Bronchial epithelial cell (primary cell): ENCODE measurements around the gene ROBO3. TPM values are rescaled to one million over a fixed set of nuclear protein-coding genes. Genes with fewer than 3 reads are reported as not detected.

Experiments used
- DNase-seq: peaks from one replicate; pipeline ENCODE4 v3.0.0-alpha.2; 2010; ENCODE audit warnings: low read depth
- FAIRE-seq: peaks from 2 replicates; lab custom pipeline; 2011; peaks lifted over from hg19 to GRCh38; lab: Jason Lieb, UNC
- H3K27me3 ChIP-seq: 2 replicates; pipeline ENCODE4 v1.5.1; 2011; ENCODE audit warnings: low read length; ENCODE audit not compliant: control insufficient read depth, insufficient read depth
- H3K36me3 ChIP-seq: 2 replicates; pipeline ENCODE4 v1.5.1; 2011; ENCODE audit warnings: low read length; ENCODE audit not compliant: control insufficient read depth, insufficient read depth
- H3K4me3 ChIP-seq: 2 replicates; pipeline ENCODE4 v1.5.1; 2011; ENCODE audit warnings: mild to moderate bottlenecking, low read depth, low read length, control low read depth
- total RNA-seq: library from RNA; depleted of rRNA; stranded (reverse); fragments of >200 nt; gene quantifications from 2 replicates; pipeline ENCODE4 v1.2.1, GENCODE V29; 2014
- TF ChIP-seq, protein P1 (sequence below): IDR thresholded peaks from 2 replicates; pipeline ENCODE4 v1.5.1; 2011; ENCODE audit warnings: mild to moderate bottlenecking, moderate library complexity, low read length, control low read depth, inconsistent platforms; ENCODE audit not compliant: insufficient read depth, severe bottlenecking

Gene ROBO3
- total RNA-seq, 1 donor from 2014 or later, result 29.5 TPM

DNA sequence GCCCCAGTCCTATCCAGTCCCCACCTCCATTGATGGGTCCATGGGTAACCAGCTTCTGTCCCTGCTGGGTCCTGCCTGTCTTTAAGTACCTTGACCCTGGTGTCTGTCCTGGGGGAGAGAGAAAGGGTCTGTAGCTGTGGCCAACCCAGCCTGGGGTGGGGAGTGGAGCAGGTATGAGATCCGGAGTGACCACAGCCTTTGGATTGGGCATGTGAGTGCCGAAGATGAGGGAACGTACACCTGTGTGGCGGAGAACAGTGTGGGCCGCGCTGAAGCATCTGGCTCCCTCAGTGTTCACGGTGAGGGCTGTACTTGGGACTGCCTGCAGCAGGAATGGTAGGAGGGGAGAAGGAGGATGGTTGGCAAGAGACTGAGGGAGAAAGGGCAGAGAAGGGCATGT, 5.2 kb downstream of the ROBO3 start:
- no peaks in the 10 kb centered on the region for H3K36me3 ChIP-seq
- TF ChIP-seq, protein P1, sequence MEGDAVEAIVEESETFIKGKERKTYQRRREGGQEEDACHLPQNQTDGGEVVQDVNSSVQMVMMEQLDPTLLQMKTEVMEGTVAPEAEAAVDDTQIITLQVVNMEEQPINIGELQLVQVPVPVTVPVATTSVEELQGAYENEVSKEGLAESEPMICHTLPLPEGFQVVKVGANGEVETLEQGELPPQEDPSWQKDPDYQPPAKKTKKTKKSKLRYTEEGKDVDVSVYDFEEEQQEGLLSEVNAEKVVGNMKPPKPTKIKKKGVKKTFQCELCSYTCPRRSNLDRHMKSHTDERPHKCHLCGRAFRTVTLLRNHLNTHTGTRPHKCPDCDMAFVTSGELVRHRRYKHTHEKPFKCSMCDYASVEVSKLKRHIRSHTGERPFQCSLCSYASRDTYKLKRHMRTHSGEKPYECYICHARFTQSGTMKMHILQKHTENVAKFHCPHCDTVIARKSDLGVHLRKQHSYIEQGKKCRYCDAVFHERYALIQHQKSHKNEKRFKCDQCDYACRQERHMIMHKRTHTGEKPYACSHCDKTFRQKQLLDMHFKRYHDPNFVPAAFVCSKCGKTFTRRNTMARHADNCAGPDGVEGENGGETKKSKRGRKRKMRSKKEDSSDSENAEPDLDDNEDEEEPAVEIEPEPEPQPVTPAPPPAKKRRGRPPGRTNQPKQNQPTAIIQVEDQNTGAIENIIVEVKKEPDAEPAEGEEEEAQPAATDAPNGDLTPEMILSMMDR, result no peak
- no peak overlapping the region for H3K4me3 ChIP-seq
- peaks cover 53% of the 10 kb centered on the region for H3K27me3 ChIP-seq
- FAIRE-seq (no peak), DNase-seq (no peak)

DNA sequence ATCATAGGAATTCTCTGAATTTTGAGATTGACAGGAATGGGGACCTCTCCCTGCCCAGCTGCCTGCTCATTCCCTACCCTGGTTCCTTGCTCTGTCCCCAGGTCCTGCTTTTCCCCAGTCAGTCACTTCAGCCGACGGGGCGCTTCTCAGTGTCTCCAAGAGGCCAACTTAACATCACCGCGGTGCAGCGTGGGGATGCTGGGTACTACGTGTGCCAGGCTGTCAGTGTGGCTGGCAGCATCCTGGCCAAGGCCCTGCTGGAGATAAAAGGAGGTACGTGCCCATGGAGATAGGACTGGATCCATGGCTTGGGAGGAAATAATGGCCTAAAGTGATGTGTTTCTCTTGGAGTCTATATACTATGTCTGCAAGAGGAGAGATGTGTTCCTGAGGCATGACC, 7.0 kb downstream of the ROBO3 start:
- no peaks in the 10 kb centered on the region for H3K36me3 ChIP-seq
- DNase-seq (no peak), FAIRE-seq (no peak)
- TF ChIP-seq, protein P1, result no peak
- no peak overlapping the region for H3K4me3 ChIP-seq
- H3K27me3 ChIP-seq, result peaks cover 39% of the 10 kb centered on the region

DNA sequence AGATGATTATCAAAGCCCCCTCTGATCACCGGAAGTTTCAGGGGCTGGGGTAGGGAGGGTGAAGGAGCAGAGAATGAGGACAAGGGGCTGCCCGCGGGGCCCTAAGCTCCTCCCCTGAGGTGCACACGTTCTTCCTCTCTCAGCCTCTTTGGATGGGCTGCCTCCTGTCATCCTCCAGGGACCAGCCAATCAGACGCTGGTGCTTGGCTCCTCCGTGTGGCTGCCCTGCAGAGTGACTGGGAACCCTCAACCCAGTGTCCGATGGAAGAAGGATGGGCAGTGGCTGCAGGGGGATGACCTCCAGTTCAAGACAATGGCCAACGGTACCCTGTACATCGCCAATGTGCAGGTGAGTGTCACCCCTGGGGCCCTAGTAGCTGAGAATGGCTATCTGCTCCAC, 7.5 kb downstream of the ROBO3 start:
- FAIRE-seq (no peak), DNase-seq (no peak)
- TF ChIP-seq, protein P1, result no peak
- H3K27me3 ChIP-seq, result peaks cover 36% of the 10 kb centered on the region
- H3K36me3 ChIP-seq, result no peaks in the 10 kb centered on the region
- no peak overlapping the region for H3K4me3 ChIP-seq

DNA sequence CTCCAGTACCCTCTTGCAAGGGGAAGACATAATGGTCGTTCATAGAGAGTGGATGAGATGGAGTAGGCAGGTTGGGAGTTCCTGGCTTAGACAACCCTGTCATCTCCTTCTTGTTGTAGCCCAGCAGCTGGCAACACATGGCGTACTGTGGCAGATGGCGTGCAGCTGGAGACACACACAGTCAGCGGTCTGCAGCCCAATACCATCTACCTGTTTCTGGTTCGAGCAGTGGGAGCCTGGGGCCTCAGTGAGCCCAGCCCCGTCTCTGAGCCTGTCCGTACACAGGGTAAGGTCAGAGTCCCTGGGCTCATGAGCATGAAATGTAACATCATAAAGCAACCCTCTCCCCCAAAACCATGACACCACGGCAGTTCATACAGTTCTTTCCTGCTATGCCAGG, 8.7 kb downstream of the ROBO3 start:
- Histone ChIP-seq H3K36me3 (peaks cover 2% of the 10 kb centered on the region), H3K27me3 (peaks cover 25% of the 10 kb centered on the region)

DNA sequence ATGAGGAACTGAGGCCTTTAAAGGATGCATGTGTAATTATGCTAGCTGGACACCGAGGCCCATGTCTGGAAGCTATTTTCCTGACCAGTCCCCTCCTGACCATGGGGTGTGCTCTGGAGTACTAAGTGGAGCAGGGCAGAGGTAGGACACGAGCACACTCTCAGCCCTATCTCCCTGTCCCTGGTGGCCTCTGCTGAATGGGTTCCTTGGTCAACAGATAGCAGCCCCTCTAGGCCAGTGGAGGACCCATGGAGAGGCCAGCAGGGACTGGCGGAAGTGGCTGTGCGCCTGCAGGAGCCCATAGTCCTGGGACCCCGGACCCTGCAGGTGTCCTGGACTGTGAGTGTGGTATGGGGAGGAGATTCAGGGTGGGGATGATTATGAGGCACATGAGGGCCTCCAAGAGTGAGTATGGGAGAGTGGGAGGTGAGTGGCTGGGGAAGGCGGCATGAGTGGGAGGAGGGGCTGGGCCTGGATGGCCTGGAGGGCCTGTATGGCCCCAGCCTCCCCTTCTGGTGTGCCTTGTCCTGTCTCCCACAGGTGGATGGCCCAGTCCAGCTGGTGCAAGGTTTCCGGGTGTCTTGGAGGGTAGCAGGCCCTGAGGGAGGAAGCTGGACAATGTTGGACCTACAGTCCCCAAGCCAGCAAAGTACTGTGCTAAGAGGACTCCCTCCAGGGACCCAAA, 9.5 kb downstream of the ROBO3 start:
- FAIRE-seq, result no peak
- TF ChIP-seq, protein P1, result no peak
- no peak for DNase-seq
- H3K27me3 ChIP-seq, result peaks cover 17% of the 10 kb centered on the region
- H3K36me3 ChIP-seq, result peaks cover 2% of the 10 kb centered on the region
- no peak overlapping the region for H3K4me3 ChIP-seq

More for the DNA sequence above, 8.7 kb downstream of the ROBO3 start:
- FAIRE-seq (peak; percentile 90), DNase-seq (no peak)
- H3K4me3 ChIP-seq, result no peak overlapping the region
- TF ChIP-seq, protein P1, result no peak

DNA sequence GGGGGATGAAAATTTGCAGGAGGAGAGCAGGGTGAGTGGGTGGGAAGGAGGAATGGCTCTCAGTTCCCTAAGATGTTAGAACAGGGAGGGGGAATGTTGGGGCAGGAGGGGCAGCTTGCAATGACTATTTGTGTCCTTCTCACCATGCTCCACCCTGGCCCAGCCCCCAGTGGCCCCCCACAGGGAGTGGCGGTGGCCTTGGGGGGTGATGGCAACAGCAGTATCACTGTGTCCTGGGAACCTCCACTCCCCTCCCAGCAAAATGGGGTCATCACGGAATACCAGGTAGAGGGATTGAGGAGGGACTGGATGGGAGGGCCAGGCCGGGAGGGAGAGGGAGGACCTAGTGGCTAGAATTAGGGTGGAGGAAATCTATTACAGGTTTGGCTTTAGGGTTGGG, 10.2 kb downstream of the ROBO3 start:
- FAIRE-seq, result no peak
- Histone ChIP-seq H3K27me3 (peaks cover 10% of the 10 kb centered on the region), H3K36me3 (peaks cover 2% of the 10 kb centered on the region), H3K4me3 (no peak overlapping the region)
- TF ChIP-seq, protein P1, result no peak
- no peak for DNase-seq
